Measurements from ENCODE around the gene RFX3.

DNA sequence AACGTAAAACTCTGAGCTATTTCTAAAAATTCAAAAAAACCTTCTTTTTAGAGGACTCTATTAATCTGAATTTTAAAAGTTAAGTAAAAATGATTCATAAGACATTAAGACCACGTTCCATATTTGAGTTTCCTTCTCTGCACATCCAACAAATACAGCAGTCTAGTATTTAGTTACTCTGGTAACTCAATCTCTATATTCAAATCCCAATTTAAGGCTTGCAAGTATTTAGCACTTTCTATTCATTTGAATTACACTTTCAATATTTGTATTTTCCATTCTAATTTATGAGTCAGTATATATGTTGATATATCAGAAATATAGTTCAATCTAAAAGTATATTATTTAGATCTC lies 17.7 kb downstream of the RFX3 start:
- no peak for TF ChIP-seq EZH2 (IDR thresholded peaks at IDR 0.05; ENCODE audit: borderline replicate concordance)
- TF ChIP-seq, protein P1, sequence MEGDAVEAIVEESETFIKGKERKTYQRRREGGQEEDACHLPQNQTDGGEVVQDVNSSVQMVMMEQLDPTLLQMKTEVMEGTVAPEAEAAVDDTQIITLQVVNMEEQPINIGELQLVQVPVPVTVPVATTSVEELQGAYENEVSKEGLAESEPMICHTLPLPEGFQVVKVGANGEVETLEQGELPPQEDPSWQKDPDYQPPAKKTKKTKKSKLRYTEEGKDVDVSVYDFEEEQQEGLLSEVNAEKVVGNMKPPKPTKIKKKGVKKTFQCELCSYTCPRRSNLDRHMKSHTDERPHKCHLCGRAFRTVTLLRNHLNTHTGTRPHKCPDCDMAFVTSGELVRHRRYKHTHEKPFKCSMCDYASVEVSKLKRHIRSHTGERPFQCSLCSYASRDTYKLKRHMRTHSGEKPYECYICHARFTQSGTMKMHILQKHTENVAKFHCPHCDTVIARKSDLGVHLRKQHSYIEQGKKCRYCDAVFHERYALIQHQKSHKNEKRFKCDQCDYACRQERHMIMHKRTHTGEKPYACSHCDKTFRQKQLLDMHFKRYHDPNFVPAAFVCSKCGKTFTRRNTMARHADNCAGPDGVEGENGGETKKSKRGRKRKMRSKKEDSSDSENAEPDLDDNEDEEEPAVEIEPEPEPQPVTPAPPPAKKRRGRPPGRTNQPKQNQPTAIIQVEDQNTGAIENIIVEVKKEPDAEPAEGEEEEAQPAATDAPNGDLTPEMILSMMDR (IDR thresholded peaks at IDR 0.05; ENCODE audit: poor library complexity), result no peak
